Subcutaneous abdominal adipose tissue (tissue), 5 donors: Measurements from ENCODE around the gene ABCC3.

ENCODE experiments used
- H3K27ac ChIP-seq: one replicate; pipeline ENCODE4 v1.7.0; 2013; ENCODE audit warnings: low read depth, mild to moderate bottlenecking, inconsistent platforms, low read length, moderate library complexity
- H3K27me3 ChIP-seq, 5 donors: one replicate each; pipeline ENCODE4 v1.7.0; 2013; ENCODE audit warnings: low read length in 5 of 5, inconsistent platforms in 1 of 5; ENCODE audit not compliant: control insufficient read depth in 5 of 5, insufficient read depth in 4 of 5
- H3K36me3 ChIP-seq, 5 donors: one replicate each; pipeline ENCODE4 v1.7.0; 2013; ENCODE audit warnings: low read length in 5 of 5; ENCODE audit not compliant: control insufficient read depth in 5 of 5, insufficient read depth in 5 of 5
- H3K4me1 ChIP-seq, 5 donors: one replicate each; pipeline ENCODE4 v1.7.0; 2013; ENCODE audit warnings: low read length in 5 of 5, mild to moderate bottlenecking in 3 of 5, moderate library complexity in 1 of 5; ENCODE audit not compliant: control insufficient read depth in 5 of 5, insufficient read depth in 5 of 5
- H3K4me3 ChIP-seq, 5 donors: one replicate each; pipeline ENCODE4 v1.7.0; 2013; ENCODE audit warnings: low read length in 5 of 5, low read depth in 1 of 5
- H3K9ac ChIP-seq, 5 donors: one replicate each; pipeline ENCODE4 v1.7.0; 2013; ENCODE audit warnings: low read length in 5 of 5, mild to moderate bottlenecking in 4 of 5, moderate library complexity in 3 of 5
- H3K9me3 ChIP-seq, 5 donors: one replicate each; pipeline ENCODE4 v1.7.0; 2013; ENCODE audit warnings: low read length in 5 of 5; ENCODE audit not compliant: control insufficient read depth in 5 of 5
- donor health status: healthy.
- donor health status: healthy.
- donor health status: healthy.
- donor health status: healthy.
- donor health status: healthy.

The ABCC3 gene

GRCh38 chr17:50590946-50591737 is 43.5 kb upstream of the ABCC3 start:
- Histone ChIP-seq H3K36me3 (no peaks in the 10 kb centered on the region), H3K27me3 (no peaks in the 10 kb centered on the region), H3K4me1 (peaks cover 8 to 22% (median 18%) of the 10 kb centered on the region in 5 donors), H3K27ac (no peak overlapping the region), H3K4me3 (no peak overlapping the region), H3K9me3 (no peaks in the 10 kb centered on the region), H3K9ac (no peak overlapping the region)

GRCh38 chr17:50593321-50593720 is 41.4 kb upstream of the ABCC3 start:
- no peaks in the 10 kb centered on the region for H3K36me3 ChIP-seq
- H3K9ac ChIP-seq = no peak overlapping the region
- no peak overlapping the region for H3K27ac ChIP-seq
- no peaks in the 10 kb centered on the region for H3K9me3 ChIP-seq
- no peak overlapping the region for H3K4me3 ChIP-seq
- H3K4me1 ChIP-seq = peaks cover 8 to 22% (median 18%) of the 10 kb centered on the region in 5 donors
- H3K27me3 ChIP-seq = no peaks in the 10 kb centered on the region

DNA sequence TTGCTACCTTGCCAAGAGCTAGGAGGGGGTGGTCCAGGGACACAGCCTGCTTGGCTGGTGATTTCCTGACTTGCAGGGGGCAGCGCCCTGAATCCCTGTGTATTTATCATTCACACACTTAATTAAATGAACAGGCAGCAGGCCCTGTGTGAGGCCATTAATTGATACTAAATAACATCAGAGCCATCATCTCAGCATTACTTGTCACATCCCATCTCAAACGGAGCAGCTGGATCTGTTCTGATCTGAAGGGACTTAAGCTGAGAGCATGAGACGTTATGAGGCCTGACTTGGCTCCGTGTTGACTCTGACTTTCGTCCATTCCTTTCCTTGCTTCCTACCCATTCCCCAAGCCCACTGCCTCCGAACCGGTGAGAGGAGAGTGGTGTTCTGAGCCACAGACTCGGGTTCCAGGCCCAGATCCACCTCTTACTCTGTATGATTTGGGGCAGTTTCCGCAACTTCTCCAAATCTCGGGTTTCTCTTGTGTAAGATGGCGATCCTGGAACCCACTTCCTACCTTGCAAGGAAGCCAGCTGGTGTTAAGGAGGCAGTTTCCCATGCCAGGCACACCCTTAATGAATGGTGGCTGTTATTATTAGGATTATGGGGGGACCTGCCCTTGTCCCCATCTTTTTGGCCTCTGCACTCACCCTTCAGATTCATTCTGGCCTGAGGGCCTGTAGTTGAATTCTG is 40.4 kb upstream of the ABCC3 start:
- peaks cover 7 to 14% (median 12%) of the 10 kb centered on the region in 5 donors for H3K4me1 ChIP-seq
- H3K9ac ChIP-seq = no peak overlapping the region
- no peak overlapping the region for H3K4me3 ChIP-seq
- no peak overlapping the region for H3K27ac ChIP-seq
- no peaks in the 10 kb centered on the region for H3K36me3 ChIP-seq
- H3K27me3 ChIP-seq = no peaks in the 10 kb centered on the region
- H3K9me3 ChIP-seq = no peaks in the 10 kb centered on the region

- Histone ChIP-seq H3K9me3 (no peaks in the 10 kb centered on the region), H3K9ac (no peak overlapping the region), H3K4me3 (no peak overlapping the region), H3K4me1 (peaks cover 3 to 8% (median 6%) of the 10 kb centered on the region in 5 donors), H3K27me3 (no peaks in the 10 kb centered on the region), H3K36me3 (no peaks in the 10 kb centered on the region), H3K27ac (no peak overlapping the region)
Observed at GRCh38 chr17:50594892-50595291, 39.8 kb upstream of the ABCC3 start.

DNA sequence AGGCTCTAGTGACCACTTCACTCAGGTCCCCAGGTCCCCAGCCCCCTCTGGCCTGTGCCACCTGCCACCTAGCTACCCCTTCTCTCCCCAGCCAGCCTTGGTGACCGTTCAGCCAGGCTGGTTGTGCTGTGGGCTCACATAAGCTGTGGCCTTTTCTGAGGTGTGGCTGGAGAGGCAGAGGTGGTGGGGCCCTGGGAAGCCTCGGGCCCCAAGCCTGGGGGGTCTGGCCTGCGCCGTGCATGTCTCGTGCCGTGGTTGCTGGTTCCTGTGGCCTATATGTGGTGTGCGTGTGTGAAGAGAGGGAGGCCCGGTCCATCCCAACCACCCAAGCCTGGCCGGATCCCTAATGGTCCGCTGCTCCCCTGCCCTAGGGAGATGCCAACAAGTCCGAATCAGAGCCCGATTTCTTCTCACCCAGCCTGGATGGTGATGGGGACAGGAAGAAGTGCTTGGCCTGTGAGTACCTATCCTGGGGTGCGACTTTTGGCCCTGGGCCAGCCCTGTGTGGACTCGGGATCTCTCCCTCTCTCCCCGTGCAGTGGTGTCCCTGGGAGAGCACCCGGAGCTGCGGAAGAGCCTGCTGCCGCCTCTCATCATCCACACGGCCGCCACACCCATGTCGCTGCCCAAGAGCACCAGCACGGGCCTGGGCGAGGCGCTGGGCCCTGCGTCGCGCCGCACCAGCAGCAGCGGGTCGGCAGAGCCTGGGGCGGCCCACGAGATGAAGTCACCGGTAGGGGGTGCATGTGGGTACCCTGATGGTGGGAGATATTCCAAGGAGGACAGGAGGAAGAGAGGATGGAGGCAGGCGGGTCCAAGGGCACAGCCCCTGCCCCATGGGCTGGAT is 38.3 kb upstream of the ABCC3 start:
- Histone ChIP-seq H3K9ac (no peak overlapping the region), H3K36me3 (no peaks in the 10 kb centered on the region), H3K27me3 (peaks cover 0 to 4% (median 0%) of the 10 kb centered on the region in 5 donors), H3K9me3 (no peaks in the 10 kb centered on the region), H3K4me3 (no peak overlapping the region), H3K4me1 (no peaks in the 10 kb centered on the region), H3K27ac (no peak overlapping the region)

DNA sequence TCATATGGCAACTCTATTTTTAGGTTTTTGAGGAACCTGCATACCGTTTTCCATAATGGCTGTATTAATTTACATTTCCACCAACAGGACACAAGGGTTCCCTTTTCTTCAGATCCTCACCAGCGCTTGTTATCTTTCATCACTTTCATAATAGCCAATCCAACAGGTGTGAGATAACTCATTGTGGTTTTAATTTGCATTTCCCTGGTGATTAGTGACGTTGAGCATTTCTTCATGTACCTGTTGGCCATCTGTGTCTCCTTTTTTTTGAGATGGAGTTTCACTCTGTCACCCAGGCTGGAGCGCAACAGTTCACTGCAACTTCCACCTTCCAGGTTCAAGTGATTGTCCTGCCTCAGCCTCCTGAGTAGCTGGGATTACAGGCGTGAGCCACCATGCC is 36.2 kb upstream of the ABCC3 start:
- peaks cover 0 to 12% (median 4%) of the 10 kb centered on the region in 5 donors for H3K27me3 ChIP-seq
- peaks cover 0 to 4% (median 0%) of the 10 kb centered on the region in 5 donors for H3K4me1 ChIP-seq
- no peaks in the 10 kb centered on the region for H3K36me3 ChIP-seq
- H3K9me3 ChIP-seq = no peaks in the 10 kb centered on the region
- no peak overlapping the region for H3K27ac ChIP-seq
- no peak overlapping the region for H3K9ac ChIP-seq
- no peak overlapping the region for H3K4me3 ChIP-seq

DNA sequence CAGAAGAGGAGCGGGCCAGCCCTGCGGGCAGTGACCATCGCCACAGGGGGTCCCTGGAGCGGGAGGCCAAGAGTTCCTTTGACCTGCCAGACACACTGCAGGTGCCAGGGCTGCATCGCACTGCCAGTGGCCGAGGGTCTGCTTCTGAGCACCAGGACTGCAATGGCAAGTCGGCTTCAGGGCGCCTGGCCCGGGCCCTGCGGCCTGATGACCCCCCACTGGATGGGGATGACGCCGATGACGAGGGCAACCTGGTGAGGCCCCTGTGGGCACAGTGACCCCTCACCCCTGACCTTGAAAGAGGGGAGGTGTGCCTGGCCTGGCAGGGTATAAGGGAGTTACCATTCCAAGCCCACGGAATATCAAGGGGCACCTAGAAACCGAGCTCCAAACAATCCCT is 35.1 kb upstream of the ABCC3 start:
- Histone ChIP-seq H3K4me1 (peaks cover 3 to 15% (median 8%) of the 10 kb centered on the region in 5 donors), H3K27me3 (peaks cover 0 to 19% (median 4%) of the 10 kb centered on the region in 5 donors), H3K9me3 (no peaks in the 10 kb centered on the region), H3K4me3 (no peak overlapping the region), H3K36me3 (no peaks in the 10 kb centered on the region), H3K9ac (no peak overlapping the region), H3K27ac (no peak overlapping the region)

DNA sequence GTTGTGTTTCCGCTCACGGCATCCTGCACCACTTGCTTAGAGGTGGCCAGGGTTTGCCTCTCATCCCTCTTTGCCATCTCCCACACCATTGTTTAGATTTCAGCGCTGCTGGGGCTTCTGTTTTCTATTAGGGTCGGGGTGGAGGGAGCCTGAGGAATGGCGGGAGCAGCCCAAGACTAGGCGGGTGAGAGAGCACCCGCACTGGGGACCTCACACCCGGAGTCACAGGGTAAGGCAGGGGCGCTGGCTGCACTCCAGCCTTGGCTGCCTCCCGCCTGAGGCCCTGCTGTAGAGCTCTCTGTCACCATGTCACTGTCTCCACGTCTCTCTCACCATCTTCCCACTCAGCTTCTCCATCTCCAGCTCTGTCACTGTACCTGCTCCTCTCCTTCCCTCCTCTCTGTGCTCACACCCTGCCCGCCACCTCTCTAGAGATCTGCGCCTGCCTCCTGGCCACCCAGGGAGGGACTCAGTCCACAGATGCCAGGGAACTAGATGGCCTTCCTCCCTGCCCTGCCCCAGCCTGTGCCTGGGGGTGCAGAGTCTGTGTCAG is 32.8 kb upstream of the ABCC3 start:
- Histone ChIP-seq H3K27ac (no peak overlapping the region), H3K4me1 (peaks cover 5 to 31% (median 23%) of the 10 kb centered on the region in 5 donors), H3K36me3 (no peaks in the 10 kb centered on the region), H3K4me3 (no peak overlapping the region), H3K9ac (no peak overlapping the region), H3K27me3 (peaks cover 0 to 30% (median 15%) of the 10 kb centered on the region in 5 donors), H3K9me3 (no peaks in the 10 kb centered on the region)

- Histone ChIP-seq H3K4me1 (peaks cover 5 to 31% (median 23%) of the 10 kb centered on the region in 5 donors), H3K9me3 (no peaks in the 10 kb centered on the region), H3K27me3 (peaks cover 0 to 30% (median 15%) of the 10 kb centered on the region in 5 donors), H3K9ac (no peak overlapping the region), H3K27ac (no peak overlapping the region), H3K36me3 (no peaks in the 10 kb centered on the region), H3K4me3 (no peak overlapping the region)
Observed at GRCh38 chr17:50602836-50603235, 31.8 kb upstream of the ABCC3 start.
